Measurements from ENCODE around the gene GATD1.

DNA sequence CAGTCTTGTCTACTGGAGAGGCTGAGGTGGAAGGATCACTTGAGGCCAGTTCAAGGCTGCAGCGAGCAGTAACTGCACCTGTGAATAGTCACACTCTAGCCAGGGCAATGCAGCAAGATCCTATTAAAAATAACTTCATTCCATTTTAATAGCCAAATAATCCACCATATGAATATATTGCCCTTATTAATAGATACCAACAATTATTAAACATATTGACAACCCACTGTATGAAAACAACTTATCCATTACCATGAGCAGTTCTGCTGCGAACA is 10.4 kb downstream of the GATD1 start:
- no peak for TF ChIP-seq POLR2A (IDR thresholded peaks at IDR 0.05)
- TF ChIP-seq CTCF (IDR thresholded peaks at IDR 0.05) = no peak

Data from body of pancreas (tissue), 4 donors.